Measurements from ENCODE around the gene MGAM2.

DNA sequence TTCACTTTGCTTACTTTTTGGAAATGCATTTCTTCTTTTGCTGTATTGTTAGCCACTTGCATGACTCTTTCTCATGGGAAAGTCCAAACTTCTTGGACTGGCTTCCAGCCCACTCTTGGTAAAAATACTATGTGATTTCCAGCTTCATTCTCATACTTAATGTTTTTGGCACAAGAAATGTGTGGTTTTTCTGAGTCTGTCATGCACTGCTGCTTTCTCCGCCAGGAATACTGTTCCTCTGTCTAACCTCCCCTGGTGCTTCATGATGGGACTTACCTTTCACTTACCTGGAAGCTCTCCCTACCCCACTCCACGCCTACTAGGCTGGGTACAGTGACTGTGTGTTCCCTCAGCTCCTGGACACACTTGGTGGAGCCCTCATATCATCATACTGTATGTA, 18.7 kb downstream of the MGAM2 start:
- no peak for TF ChIP-seq POLR2A (IDR thresholded peaks at IDR 0.05)
- TF ChIP-seq, protein P1, sequence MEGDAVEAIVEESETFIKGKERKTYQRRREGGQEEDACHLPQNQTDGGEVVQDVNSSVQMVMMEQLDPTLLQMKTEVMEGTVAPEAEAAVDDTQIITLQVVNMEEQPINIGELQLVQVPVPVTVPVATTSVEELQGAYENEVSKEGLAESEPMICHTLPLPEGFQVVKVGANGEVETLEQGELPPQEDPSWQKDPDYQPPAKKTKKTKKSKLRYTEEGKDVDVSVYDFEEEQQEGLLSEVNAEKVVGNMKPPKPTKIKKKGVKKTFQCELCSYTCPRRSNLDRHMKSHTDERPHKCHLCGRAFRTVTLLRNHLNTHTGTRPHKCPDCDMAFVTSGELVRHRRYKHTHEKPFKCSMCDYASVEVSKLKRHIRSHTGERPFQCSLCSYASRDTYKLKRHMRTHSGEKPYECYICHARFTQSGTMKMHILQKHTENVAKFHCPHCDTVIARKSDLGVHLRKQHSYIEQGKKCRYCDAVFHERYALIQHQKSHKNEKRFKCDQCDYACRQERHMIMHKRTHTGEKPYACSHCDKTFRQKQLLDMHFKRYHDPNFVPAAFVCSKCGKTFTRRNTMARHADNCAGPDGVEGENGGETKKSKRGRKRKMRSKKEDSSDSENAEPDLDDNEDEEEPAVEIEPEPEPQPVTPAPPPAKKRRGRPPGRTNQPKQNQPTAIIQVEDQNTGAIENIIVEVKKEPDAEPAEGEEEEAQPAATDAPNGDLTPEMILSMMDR (IDR thresholded peaks at IDR 0.05) = no peak

All from Peyer's patch (tissue), 4 donors.